SU-DHL-6 (cell line): ENCODE data around the gene ARHGAP21.

Source experiments
- H2AFZ ChIP-seq: fragments of 200-600 bp; sonication (generic); 2 replicates; pipeline ENCODE4 v1.6.1; 2014; ENCODE audit warnings: low read depth, mild to moderate bottlenecking, moderate library complexity, mixed read lengths, antibody characterized with exemption, low read length; ENCODE audit not compliant: severe bottlenecking
- H3F3A ChIP-seq: fragments of 200-600 bp; shearing (Covaris generic); 2 replicates; pipeline ENCODE4 v1.6.0; 2016; ENCODE audit warnings: antibody characterized with exemption, mild to moderate bottlenecking; ENCODE audit not compliant: insufficient read depth
- H3K27ac ChIP-seq: fragments of 200-600 bp; sonication (generic); 2 replicates; pipeline ENCODE4 v1.5.1; 2016; ENCODE audit warnings: low read depth, mild to moderate bottlenecking, low read length, moderate library complexity, mixed read lengths
- H3K27me3 ChIP-seq: fragments of 200-600 bp; sonication (generic), shearing (Covaris generic); 2 replicates; pipeline ENCODE4 v1.6.0; 2014; ENCODE audit warnings: mild to moderate bottlenecking, low read length
- H3K36me3 ChIP-seq: fragments of 200-600 bp; sonication (generic); 2 replicates; pipeline ENCODE4 v1.6.1; 2014; ENCODE audit warnings: mild to moderate bottlenecking, low read length, mixed read lengths
- H3K4me2 ChIP-seq: fragments of 300-600, 200-600 bp; shearing (Covaris generic), sonication (generic); 2 replicates; pipeline ENCODE4 v1.6.0; 2014; ENCODE audit warnings: low read length, low read depth, mild to moderate bottlenecking; ENCODE audit not compliant: poor library complexity, severe bottlenecking
- H3K4me3 ChIP-seq: fragments of 200-600 bp; sonication (generic); 2 replicates; pipeline ENCODE4 v1.5.1; 2014; ENCODE audit warnings: antibody characterized with exemption, low read length, mild to moderate bottlenecking, mixed read lengths; ENCODE audit not compliant: insufficient read depth, poor library complexity, severe bottlenecking
- H3K79me2 ChIP-seq: fragments of 200-600 bp; sonication (generic); 2 replicates; pipeline ENCODE4 v1.6.1; 2014; ENCODE audit warnings: mild to moderate bottlenecking, low read length, moderate library complexity; ENCODE audit not compliant: insufficient read depth
- H3K9ac ChIP-seq: fragments of 200-600 bp; sonication (generic); 2 replicates; pipeline ENCODE4 v1.7.0; 2014; ENCODE audit warnings: mild to moderate bottlenecking, low read length
- H3K9me2 ChIP-seq: fragments of 200-600 bp; sonication (generic); replicated peaks from 2 replicates; pipeline ENCODE4 v1.6.1; 2014; ENCODE audit warnings: low read length; ENCODE audit not compliant: insufficient read depth
- H3K9me3 ChIP-seq: fragments of 200-600 bp; sonication (generic); 2 replicates; pipeline ENCODE4 v1.6.1; 2014; ENCODE audit warnings: low read length, mixed read lengths; ENCODE audit not compliant: insufficient read depth
- H4K20me1 ChIP-seq: fragments of 200-600 bp; sonication (generic); 2 replicates; pipeline ENCODE4 v1.6.1; 2014; ENCODE audit warnings: low read depth, mild to moderate bottlenecking, antibody characterized with exemption, low read length, moderate library complexity, mixed read lengths
- CTCF ChIP-seq: fragments of 200-600 bp; sonication (generic); IDR thresholded peaks from one replicate; pipeline ENCODE4 v1.5.1; 2017; ENCODE audit warnings: antibody characterized with exemption, mild to moderate bottlenecking, low read length, moderate library complexity; ENCODE audit not compliant: insufficient read depth, poor library complexity, severe bottlenecking
- EZH2phosphoT487 ChIP-seq: fragments of 200-600 bp; sonication (generic), shearing (Covaris generic); conservative IDR thresholded peaks from 2 replicates; pipeline ENCODE4 v1.6.1; 2018; ENCODE audit warnings: mild to moderate bottlenecking, antibody characterized with exemption, low read length, moderate library complexity, mixed read lengths

The ARHGAP21 gene

DNA sequence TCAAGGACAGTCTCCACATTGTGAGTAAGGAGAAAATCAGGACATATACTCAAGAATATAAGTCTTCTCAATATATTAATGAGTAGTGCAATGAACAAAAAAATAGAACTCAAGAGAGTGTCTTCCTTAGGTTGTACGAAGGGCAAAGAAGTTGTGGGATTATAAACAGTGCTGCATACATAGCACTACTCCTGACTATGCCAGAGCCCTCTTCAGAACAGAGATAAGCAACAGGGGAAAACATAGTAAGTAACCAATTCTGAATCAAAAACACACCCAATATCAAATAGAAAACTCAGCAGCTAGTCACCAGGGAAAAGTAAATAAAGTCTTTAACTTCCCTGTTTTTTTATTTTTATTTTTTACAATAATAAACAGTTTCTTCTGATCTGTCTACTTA is 10.6 kb downstream of the ARHGAP21 start:
- H3F3A ChIP-seq = no peaks in the 10 kb centered on the region
- H3K4me3 ChIP-seq = no peak overlapping the region
- no peak overlapping the region for H3K27ac ChIP-seq
- no peaks in the 10 kb centered on the region for H3K79me2 ChIP-seq
- H3K4me2 ChIP-seq = no peak overlapping the region
- TF ChIP-seq CTCF (no peak), EZH2phosphoT487 (no peak)
- no peaks in the 10 kb centered on the region for H4K20me1 ChIP-seq
- no peaks in the 10 kb centered on the region for H3K9me2 ChIP-seq
- H3K27me3 ChIP-seq = no peaks in the 10 kb centered on the region
- H3K9me3 ChIP-seq = no peaks in the 10 kb centered on the region
- no peaks in the 10 kb centered on the region for H3K36me3 ChIP-seq
- H2AFZ ChIP-seq = no peak overlapping the region
- no peak overlapping the region for H3K9ac ChIP-seq

- Histone ChIP-seq H3K4me3 (no peak overlapping the region), H3K4me2 (no peak overlapping the region), H3F3A (no peaks in the 10 kb centered on the region), H3K36me3 (no peaks in the 10 kb centered on the region), H3K79me2 (no peaks in the 10 kb centered on the region), H3K27ac (no peak overlapping the region), H3K9me3 (no peaks in the 10 kb centered on the region), H3K9me2 (no peaks in the 10 kb centered on the region), H3K27me3 (no peaks in the 10 kb centered on the region), H4K20me1 (no peaks in the 10 kb centered on the region), H3K9ac (no peak overlapping the region), H2AFZ (no peak overlapping the region)
- TF ChIP-seq CTCF (no peak), EZH2phosphoT487 (no peak)
Measured at GRCh38 chr10:24711465-24711864, 12.2 kb downstream of the ARHGAP21 start.

DNA sequence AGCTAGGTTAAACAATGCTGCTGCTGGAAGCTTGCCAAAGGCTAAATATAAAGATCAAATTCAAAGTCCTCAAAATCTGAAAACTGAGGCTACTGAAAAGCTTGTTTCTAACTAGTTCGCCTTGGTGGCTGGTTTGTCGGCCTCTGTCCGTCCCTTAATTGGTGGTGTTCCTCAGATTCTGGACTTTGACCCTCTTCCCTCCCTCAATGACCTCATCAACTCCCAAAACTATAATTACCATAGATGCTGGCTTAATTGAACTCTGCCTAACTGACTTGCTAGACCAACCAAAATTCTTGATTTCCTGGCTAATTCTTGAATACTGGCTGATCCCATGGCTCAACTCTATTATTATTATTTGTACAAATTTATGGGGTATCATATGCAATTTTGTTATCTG is 15.6 kb downstream of the ARHGAP21 start:
- Histone ChIP-seq H3K9me2 (no peaks in the 10 kb centered on the region), H3K79me2 (no peaks in the 10 kb centered on the region), H2AFZ (no peak overlapping the region), H3K27ac (no peak overlapping the region), H3K9ac (no peak overlapping the region), H3K4me3 (no peak overlapping the region), H4K20me1 (no peaks in the 10 kb centered on the region), H3K36me3 (no peaks in the 10 kb centered on the region), H3K9me3 (no peaks in the 10 kb centered on the region), H3F3A (no peaks in the 10 kb centered on the region), H3K4me2 (no peak overlapping the region), H3K27me3 (no peaks in the 10 kb centered on the region)
- no peak for TF ChIP-seq CTCF
- no peak for TF ChIP-seq EZH2phosphoT487

GRCh38 chr10:24707445-24707844 is 16.2 kb downstream of the ARHGAP21 start:
- H3K79me2 ChIP-seq = no peaks in the 10 kb centered on the region

More at GRCh38 chr10:24707445-24707844, 16.2 kb downstream of the ARHGAP21 start:
- Histone ChIP-seq H2AFZ (no peak overlapping the region), H3K9me3 (no peaks in the 10 kb centered on the region), H3K9me2 (no peaks in the 10 kb centered on the region), H3K36me3 (no peaks in the 10 kb centered on the region), H4K20me1 (no peaks in the 10 kb centered on the region), H3K27me3 (no peaks in the 10 kb centered on the region), H3F3A (no peaks in the 10 kb centered on the region), H3K9ac (no peak overlapping the region), H3K27ac (no peak overlapping the region), H3K4me3 (no peak overlapping the region), H3K4me2 (no peak overlapping the region)
- no peak for TF ChIP-seq CTCF
- TF ChIP-seq EZH2phosphoT487 = no peak
